Embryonic facial prominence (tissue), 1 donor: ENCODE measurements around the gene SPAG5.
A peak's percentile ranks its signal among the peaks of the same experiment; 100 is the strongest.

Experiments used
- DNase-seq: peaks from one replicate; pipeline ENCODE4 v3.0.0-alpha.2; 2016; ENCODE audit errors: extremely low spot score

The SPAG5 gene

DNA sequence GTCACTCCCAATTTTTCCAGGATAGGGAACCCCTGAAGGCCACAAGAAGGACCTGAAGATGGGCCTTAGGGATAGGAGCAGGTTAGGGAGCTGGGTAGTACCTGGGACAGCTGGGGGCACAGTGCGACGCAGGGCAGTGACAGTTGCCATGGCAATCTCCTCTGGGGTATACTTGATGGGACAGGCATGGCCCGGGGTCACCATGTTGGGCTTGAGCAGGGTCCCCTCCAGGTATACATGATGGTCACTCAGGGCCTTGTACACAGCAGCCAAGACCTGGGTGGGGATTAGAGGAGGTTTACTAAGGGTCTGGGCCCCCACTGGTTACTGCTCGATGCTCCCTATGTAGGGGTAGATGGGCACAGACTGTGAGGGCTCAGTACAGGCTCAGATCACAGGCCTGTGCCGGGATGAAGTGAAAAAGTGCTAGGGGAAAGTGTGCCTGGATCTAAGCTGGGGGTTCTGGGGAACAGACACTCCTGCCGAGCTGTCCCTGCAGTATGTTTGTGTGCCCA is 24.8 kb downstream of the SPAG5 start:
- no peak for DNase-seq

DNA sequence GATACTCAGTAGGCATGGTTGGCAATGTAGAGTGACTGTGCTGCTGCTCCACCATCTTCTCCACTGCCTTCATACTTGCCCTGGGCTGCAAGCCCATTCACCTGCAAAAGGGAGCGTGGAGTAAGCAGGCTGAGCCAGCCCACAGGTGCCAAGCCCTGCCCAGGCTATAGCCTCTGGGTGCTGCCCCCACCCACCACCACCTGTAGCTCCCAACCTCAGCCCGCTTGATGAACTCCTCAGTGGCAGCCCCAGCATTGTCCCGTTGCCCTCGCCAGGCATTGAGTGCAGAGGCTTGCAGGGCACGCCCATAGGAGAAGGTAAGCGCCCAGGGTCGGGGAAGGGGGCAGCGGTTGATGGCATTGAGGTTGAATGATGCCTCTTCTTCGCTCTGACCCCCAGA is 25.3 kb downstream of the SPAG5 start:
- DNase-seq = no peak

DNA sequence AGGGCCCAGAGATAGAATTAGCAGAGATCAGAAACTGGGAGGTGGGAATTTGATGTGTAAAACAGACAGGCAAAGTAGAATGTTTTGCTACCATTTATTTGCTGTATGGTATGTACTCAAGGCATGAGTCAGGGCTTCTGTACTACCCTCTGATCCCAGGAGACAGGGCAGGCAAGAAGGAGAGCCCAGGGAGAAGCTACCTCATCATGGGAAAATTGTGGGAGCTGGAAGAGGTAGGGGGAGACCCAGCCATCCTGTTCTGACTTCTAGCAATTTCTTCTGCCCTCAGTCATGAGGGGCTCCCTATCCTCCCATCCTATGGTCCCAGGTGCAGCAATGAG is 25.8 kb downstream of the SPAG5 start:
- DNase-seq = no peak

DNA sequence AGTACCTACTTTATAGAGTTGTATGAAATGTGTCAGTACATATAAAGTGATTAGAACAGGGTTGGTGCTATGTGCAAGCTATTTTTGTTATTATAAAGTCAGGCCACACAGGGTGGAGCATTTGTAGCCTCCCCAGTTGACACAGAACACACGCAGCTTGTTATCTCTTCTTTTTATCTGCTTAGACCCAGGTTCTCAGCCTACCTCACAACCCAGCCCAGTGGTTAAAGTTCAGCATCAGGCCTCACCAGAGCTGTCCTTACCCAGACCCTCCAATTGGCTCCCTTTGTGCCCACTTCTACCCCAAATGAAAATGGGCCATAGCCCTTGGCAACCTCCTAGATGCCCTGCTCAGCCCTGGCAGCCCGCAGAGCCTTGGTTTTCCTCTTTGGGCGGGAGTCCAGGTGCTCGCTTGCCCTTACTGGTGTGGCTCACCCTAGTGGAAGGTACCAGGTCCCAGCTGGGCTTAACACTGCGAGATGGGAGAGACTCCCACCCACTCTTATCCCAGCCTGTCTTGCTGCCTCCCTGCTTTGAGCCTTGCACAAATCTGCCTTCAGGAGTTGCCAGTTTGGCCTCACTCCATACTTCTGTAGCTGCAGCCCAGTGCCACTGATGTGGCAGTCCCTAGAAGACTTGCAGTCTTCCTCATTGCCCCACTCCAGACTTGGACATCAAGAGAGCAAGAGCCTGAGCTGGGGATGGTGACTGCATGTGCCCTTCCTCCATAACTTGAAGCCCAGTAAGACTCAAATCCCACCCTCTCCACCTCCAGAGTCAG is 26.4 kb downstream of the SPAG5 start:
- no peak for DNase-seq

DNA sequence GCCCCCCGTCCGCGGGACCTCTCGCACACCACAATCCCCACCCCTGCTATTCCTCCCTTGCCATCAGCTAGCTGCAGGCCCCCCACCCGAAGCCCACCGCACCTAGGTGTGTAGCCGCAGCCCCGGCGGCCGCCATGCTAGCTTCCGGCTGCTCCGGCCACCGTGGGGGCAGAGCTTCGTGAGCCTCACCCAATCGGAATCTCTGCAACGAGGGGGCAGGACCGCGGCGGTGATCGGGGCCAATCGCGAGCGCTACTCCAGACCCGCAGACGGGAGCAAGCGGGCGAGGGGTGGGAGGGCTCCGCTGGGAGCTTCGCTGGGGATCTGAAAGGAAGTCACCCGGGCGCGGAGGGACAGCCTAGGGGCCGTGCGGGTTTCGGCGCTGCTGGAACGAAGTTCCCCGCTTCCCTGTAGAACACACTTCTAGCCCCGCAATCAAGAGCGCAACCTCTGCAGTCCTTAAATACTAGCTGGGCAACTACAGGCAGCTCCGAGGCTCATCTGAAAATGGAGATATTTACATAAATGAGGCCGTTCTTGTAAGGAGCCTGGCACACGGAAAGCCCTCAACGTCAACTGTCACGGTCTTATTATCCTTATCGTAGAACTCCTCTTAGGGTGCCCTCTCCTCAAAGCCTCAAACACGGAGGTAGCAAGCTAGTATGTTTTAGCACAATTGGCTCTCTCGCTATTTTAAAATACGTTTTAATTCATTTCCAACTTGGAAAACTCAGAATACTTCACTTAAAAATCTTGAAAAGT is 27.3 kb downstream of the SPAG5 start, which contains the start of gene PIGS:
Gene PIGS (minus strand): TSS at position 164 of the 762 bp plus-strand sequence. CDS start 28 bp downstream, at position 136.
- peak; percentile 82 for DNase-seq

DNA sequence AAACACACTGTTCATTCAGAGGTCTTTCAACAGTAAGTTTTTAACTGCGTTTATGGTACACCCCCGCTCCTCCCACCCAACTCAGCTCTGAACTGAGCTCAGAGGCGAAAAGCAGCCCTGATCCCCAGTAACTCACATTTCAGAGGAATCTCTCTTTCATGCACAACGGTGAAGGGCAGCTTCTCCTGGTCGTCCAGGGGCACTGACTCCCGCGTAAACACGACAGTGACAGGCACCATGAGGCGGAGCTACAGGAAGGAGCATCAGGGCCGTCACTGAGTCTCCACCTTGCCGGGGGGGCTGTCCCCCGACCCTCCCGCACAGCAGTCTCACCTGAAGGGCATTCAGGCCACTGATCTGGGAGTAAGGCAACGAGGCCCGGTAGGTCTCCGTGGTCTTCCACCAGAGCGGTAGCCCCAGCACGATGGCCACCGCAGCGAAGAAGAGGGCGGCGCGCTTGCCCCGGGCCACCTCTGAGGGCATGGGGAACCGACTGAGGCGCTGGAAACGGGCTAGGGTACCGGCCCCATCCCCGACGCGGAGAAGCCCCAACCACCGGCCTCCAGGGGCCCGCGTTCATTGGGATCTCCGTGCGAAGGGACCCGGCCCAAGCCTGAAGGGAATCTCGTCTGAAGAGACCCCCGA is 28.0 kb downstream of the SPAG5 start:
- no peak for DNase-seq

DNA sequence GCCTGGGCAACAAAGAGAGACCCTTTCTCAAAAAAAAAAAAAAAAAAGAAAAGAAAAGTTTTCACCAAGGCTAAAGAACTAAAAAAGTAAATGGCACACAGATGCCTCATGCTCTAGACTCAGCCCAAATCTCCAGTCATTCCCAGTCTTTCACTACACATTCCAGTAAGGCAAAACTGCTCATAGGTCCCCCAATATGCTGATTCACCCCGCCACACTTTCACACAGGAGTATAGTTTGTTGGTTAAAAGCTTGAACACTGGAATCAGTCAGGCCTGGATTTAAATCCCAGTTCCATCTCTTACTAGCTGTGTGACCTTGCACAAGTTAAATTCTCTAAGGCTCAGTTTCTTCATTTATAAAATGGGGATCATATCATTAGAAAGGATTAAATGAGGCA is 29.4 kb downstream of the SPAG5 start:
- no peak for DNase-seq

DNA sequence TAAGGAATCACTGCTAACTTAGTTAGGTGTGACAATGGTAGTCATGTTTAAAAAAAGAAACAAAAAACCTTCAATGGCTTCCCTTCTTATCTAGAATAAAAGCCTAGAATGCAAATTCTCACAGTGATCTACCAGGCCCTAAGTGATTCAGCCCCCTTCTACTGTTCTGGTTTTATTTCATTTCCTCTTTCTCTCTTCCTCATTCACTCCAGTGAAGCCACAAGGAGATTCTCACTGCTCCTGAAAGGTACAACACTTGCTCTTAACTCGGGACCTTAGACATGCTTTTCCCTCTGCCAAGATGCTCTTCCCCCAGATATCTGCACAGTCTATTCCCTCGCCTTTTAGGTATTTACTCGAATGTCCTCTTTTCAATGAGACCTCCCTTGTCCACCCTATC is 31.2 kb downstream of the SPAG5 start:
- DNase-seq = no peak

DNA sequence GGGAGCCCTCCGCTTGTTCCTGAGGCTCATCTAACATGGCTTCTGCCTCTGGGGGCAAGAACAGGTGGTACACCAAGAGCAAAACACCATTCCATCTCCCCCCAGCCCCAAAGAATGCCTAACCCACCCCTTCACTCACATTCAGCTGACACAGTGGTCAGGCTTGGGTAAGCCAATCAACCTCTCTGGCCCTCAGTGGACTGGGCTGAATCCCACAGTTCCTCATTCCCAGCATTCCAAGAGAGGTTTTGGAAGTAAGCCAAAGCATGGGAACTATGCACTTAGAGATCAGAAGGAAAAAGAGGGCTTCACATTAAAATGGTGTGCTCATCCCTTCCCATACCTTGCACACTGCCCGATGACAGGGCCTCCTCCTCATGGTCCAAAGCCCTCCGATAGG is 35.4 kb downstream of the SPAG5 start:
- DNase-seq = no peak

DNA sequence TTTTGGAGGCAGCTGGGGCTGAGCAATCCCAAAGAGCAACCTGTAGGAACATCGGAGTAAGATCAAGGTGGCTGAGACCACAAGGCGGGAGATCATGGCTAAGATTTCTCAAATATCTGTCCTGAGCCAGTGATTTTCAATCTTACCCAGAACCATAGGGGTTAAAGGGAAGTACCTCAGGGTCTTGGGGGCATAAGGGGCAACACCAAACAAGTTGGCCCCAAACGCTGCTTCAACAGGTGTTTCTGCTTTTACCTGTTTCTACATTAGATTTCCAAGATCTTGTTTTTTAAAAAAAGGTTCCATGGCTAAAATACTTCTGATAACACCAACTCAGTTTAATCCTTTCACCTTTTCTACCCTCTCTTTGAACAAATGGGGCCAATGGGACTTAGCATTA is 43.8 kb downstream of the SPAG5 start:
- no peak for DNase-seq

DNA sequence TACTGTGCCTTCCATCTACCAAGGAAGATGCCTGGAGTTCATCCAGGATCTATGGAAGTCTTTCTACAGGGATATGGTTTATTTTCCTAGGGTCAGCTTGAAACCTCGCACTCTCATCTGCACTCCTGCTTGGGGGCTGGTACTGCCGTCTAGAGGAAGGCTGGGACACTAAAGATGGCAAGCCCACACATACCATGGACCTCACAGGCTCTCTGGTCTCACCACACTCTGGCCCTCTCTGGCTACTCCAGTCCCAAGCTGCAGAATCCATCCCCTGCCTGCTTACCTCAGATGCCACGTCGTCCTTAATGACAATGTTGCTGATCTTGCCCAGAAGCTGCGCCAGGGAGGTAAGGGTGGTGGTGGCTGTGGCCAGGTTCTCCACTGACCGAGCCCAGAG is 44.3 kb downstream of the SPAG5 start:
- no peak for DNase-seq

DNA sequence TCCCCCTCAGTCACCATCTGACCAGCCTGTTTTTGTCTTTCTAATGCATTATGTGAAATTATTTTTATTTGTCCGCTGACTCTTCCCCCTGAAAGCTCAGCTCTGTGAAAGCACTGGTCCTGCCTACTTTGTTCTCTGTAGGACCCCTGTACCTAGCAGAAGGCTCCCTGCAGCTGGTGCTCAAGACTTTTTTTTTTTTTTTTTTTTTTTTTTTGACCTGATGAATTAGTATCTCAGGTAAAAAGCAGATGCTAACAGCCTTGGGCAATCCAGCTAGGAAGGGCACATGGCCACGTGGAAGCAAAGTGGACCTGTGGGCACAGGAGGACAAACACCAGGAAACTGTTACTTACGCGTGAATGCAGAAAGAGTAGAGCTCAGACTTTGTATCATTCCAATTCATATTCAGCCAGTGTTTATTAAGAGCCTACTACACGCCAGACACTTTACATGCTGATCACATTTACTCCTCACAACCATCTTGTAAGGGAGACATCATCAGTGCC is 45.8 kb downstream of the SPAG5 start:
- DNase-seq = no peak

DNA sequence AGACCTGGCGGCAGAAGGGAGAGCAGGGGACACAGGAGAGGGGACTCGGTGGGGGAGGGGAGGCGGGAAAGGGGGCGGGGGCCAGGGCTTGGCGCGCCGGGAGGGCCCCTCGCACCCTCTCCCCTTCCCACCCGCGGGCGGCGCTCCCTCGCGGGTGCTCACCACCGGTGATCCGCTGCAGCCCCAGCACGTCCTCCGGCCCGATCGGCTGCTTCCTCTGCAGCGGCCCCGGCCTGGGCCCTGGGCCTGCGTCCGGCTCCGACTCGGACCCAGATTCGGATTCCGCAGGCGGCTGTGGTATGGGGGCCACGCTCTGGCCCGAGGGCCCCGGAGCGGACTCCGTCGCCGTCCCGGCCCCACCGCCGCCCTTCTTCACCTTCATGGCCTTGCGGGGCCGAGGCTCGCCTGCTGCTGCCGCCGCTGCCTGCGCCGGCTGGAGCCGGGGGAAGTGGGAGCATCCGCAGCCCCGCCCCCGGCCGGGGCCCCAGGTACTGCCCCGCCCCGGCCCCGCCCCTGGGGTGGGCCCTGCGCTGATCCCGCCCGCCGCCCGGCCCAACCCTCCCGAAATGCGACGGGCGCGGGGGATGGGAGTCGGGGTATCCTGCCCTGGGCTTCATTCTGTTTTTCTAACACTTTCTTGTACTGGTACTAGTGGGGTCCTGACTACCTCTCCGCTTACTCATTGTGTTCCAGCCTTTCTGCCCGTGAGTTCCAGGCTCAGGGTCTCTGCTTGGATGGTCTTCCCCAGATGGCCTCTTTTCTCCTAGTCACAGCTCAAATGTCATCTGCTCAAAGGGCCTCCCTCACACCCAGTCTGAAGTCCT is 46.4 kb downstream of the SPAG5 start, which contains the start of gene UNC119:
Gene UNC119 (minus strand): TSS at position 449 of the 824 bp plus-strand sequence. CDS start 67 bp downstream, at position 382.
- DNase-seq = peak; percentile 18

DNA sequence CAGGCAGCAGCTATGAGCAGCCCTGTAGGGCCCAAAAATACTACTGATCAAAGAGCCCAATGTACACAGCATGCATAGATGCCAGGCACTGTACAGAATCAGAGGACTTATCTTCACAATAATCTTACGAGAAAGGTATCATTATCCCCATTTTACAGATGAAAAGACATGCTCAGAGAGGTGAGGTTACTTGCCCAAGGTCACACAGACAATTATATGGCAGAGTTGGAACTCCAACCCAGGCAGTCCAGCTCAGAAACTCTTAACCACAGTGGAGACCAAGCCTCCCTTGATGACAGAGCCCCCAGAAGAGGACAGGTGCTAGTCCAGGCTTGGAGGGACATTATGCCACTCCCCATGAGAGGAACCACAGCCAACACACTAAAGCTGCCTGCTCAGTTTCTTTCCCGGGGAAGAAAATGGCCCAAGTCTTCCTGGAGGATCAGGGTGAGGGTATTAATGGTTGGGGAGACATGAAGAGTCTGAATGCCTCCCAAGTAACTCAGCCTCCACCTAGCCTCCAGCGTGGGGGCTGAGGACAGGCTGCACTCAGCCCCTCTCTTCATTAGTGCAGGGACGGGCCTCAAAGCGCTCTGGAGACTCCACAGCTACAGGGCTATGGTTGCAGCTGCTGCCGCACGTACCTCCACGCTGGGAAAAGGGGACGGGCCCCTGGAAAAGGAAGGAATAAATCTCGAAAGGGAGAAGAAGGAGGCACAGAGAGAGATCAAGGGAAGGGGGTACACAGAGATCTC is 47.2 kb downstream of the SPAG5 start:
- no peak for DNase-seq

DNA sequence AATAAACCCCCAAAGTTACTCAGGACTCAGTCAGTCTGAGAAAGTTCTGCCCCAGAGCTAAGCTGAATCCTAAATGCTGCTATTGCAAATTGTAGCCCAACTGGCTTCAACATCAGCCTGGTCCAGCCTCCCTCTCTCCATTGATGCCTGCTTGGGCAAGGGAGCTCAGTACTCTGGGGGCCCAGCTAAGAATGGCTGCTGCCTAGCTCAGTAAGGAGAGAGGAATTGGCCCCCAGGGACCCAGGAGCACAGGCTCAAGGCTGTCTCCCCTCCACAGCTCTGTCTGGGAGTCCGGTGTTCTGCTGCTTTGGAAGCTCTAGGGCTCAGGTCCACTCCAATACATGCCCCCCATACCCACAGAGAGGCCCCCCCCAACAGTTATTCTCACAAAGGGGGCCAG is 48.0 kb downstream of the SPAG5 start:
- DNase-seq = no peak

DNA sequence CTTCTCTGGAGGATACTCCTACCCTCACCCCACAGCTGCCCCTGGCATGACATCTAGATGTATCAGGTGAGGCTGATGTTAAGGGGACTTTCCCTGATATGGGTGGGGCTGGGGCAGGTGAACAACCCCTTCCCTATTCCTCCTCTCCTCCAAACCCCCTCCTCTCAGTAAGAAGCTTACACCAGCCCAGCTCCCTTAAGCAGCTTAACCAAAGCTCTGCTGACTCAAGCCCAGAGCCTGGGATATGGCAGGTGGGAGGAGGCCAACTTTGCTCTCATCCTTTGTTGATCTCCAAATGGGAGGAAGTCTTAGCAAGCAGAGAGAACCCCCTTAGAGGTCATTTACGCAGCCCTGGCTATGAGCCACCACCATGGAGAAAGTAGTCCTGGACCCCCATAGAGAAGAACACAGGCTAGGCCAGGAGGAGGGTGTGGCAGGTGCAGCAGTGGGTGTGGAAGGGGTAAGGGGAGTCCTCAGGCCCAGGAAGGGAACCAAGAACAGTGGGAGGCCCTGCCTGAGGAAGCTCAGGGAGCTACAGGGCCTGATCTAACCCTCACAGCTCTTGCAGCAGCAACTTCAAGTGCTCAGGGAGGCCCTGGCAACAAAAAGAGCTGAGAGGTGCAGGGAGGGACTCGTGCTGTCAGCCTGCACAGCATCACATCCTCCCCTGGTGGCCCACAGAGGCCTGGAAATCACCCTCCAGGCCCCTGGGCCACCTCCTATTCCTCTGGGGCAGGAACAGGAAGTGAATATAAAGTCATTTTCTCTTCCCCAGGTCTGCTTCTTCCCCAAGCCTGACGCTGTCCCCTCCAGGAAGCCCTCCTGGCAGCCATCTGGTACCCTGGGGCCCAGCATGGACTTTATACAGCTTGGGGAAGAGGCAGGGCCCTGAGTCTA is 49.3 kb downstream of the SPAG5 start:
- DNase-seq = no peak

DNA sequence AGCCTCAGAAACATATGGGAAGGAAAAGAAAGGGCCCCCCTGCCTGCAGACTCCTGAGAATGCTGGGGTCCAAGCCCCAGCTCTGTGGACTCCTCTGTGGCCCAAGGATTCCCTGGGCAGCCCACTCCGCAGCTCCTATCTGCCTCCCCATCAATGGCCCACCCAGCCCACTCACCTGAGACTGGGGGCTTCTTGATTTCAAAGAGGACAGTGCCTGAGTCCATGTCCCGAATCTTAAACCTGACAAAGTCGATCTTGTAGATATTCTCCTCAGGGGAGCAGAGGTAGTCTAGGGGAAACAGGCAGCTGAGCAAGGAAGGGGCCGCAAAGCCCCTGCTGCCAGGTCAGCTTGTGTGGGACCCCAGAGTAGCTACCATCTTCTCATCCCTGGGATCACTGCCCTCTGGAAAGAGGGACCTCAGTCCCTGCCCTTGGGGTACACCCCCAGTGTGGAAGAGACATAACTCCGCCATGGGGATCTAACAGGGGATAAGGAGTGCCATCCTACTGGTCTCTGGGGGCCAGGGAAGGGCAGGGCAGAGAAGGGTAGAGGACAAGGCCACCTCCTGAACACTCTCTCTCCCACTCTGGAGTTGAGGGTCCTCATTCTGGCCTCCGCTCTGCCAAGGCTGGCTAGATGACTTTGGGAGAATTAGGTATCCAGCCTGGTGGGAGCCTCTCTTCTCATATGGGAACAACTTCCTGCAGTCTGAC is 50.3 kb downstream of the SPAG5 start:
- no peak for DNase-seq

DNA sequence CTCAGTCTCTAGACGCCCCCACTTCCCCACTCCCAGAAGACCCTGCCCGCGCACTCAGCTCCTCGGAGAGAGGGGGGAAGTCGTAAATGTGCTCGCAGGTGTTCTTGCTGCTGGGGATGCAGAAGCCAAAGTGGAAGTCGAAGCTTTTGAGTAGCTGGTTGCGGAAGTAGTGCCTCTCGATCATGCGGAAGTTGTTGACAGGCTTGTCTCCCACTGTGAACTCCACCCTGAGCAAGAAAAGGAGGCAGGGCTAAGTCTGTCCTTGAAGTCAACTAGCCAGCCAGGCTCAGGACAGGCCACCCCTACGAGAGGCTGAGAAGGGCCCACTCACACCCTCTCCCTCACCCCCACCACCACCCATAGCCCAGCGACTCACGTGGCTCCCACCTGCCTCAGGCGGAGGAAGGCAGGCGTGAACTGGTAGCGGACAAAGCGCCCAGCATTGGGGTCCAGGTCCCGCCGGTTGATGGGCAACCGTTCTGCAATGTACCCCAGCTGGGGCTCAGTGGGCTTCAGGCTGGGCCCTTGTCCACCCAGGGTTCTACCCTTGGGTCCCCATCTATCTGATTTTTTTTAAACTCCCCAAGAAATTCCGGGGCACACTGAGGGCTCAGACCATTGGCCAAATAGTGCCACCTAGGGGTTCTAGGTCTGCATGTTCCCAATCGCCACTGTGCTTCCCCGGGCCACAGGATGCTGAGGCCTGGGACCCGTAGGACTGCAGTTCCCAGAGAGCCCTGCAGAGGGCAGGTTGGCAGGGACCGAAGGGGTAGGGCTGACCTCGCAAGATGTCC is 51.0 kb downstream of the SPAG5 start:
- no peak for DNase-seq
